Measurements from ENCODE around the gene ASTN1.

ASTN1 gene

GRCh38 chr1:176854121-176854520 lies 310.4 kb downstream of the ASTN1 start:
- Histone ChIP-seq H3K36me3 (ENCODE audit: control insufficient read depth, insufficient read depth, low read length) (no peaks in the 10 kb centered on the region), H3K9me3 (ENCODE audit: control insufficient read depth, low read length) (no peaks in the 10 kb centered on the region), H3K4me3 (ENCODE audit: extremely low read depth, insufficient read depth, low read length, poor library complexity, severe bottlenecking) (no peak overlapping the region), H3K4me1 (ENCODE audit: control insufficient read depth, insufficient read depth, low read length, poor library complexity, severe bottlenecking) (no peaks in the 10 kb centered on the region), H3K27ac (ENCODE audit: low read depth, low read length, severe bottlenecking) (no peak overlapping the region)
- 93 to 95% methylated on average over 4 of the region's 4 CpGs for WGBS, 2 experiments (ENCODE audit: insufficient coverage in 2 of 2)

DNA sequence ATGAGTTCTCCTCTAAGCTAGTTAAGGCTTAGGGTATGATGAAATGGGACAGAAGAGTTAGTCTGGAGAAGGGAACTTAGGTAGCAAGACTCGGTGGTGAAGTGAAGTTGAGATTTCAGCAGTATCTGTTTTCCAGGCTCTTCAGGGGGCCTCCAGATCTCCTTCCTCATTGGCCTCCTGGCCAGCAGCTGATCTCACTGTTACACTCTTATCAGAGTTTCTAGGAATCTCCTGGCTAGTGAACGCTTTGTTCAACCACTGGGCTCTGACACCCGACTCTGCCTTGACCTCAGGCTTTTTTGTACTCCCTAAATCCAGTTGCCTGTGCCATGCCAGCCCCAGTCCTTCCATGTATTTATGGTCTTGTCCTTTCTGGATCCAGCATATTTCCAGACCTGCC lies 311.0 kb downstream of the ASTN1 start:
- 73 to 80% methylated on average over 3 of the region's 3 CpGs for WGBS, 2 experiments (ENCODE audit: insufficient coverage in 2 of 2)
- Histone ChIP-seq H3K36me3 (ENCODE audit: control insufficient read depth, insufficient read depth, low read length) (no peaks in the 10 kb centered on the region), H3K27ac (ENCODE audit: low read depth, low read length, severe bottlenecking) (no peak overlapping the region), H3K9me3 (ENCODE audit: control insufficient read depth, low read length) (no peaks in the 10 kb centered on the region), H3K4me3 (ENCODE audit: extremely low read depth, insufficient read depth, low read length, poor library complexity, severe bottlenecking) (no peak overlapping the region), H3K4me1 (ENCODE audit: control insufficient read depth, insufficient read depth, low read length, poor library complexity, severe bottlenecking) (no peaks in the 10 kb centered on the region)

- Histone ChIP-seq H3K9me3 (ENCODE audit: control insufficient read depth, low read length) (no peaks in the 10 kb centered on the region), H3K4me3 (ENCODE audit: extremely low read depth, insufficient read depth, low read length, poor library complexity, severe bottlenecking) (no peak overlapping the region)
- WGBS, 2 experiments (ENCODE audit: insufficient coverage in 2 of 2): 89 to 100% methylated on average over 2 of the region's 3 CpGs
These were observed 312.4 kb downstream of the ASTN1 start for GRCh38 chr1:176852124-176852523.

GRCh38 chr1:176850871-176851270 lies 313.6 kb downstream of the ASTN1 start:
- H3K4me3 ChIP-seq (ENCODE audit: extremely low read depth, insufficient read depth, low read length, poor library complexity, severe bottlenecking): no peak overlapping the region
- no peaks in the 10 kb centered on the region for H3K36me3 ChIP-seq (ENCODE audit: control insufficient read depth, insufficient read depth, low read length)
- WGBS, 2 experiments (ENCODE audit: insufficient coverage in 2 of 2): 76 to 79% methylated on average over 4 of the region's 4 CpGs
- no peak overlapping the region for H3K27ac ChIP-seq (ENCODE audit: low read depth, low read length, severe bottlenecking)
- no peaks in the 10 kb centered on the region for H3K4me1 ChIP-seq (ENCODE audit: control insufficient read depth, insufficient read depth, low read length, poor library complexity, severe bottlenecking)
- H3K9me3 ChIP-seq (ENCODE audit: control insufficient read depth, low read length): no peaks in the 10 kb centered on the region

More at GRCh38 chr1:176852124-176852523, 312.4 kb downstream of the ASTN1 start:
- H3K4me1 ChIP-seq (ENCODE audit: control insufficient read depth, insufficient read depth, low read length, poor library complexity, severe bottlenecking): no peaks in the 10 kb centered on the region
- H3K27ac ChIP-seq (ENCODE audit: low read depth, low read length, severe bottlenecking): no peak overlapping the region
- H3K36me3 ChIP-seq (ENCODE audit: control insufficient read depth, insufficient read depth, low read length): no peaks in the 10 kb centered on the region

- H3K36me3 ChIP-seq (ENCODE audit: control insufficient read depth, insufficient read depth, low read length): no peaks in the 10 kb centered on the region
- no peaks in the 10 kb centered on the region for H3K4me1 ChIP-seq (ENCODE audit: control insufficient read depth, insufficient read depth, low read length, poor library complexity, severe bottlenecking)
- no peak overlapping the region for H3K4me3 ChIP-seq (ENCODE audit: extremely low read depth, insufficient read depth, low read length, poor library complexity, severe bottlenecking)
- 100% methylated on average over 2 of the region's 3 CpGs for WGBS, 2 experiments (ENCODE audit: insufficient coverage in 2 of 2)
- H3K27ac ChIP-seq (ENCODE audit: low read depth, low read length, severe bottlenecking): no peak overlapping the region
- H3K9me3 ChIP-seq (ENCODE audit: control insufficient read depth, low read length): no peaks in the 10 kb centered on the region
These were observed 315.2 kb downstream of the ASTN1 start for GRCh38 chr1:176849281-176849680.

- H3K9me3 ChIP-seq (ENCODE audit: control insufficient read depth, low read length): no peaks in the 10 kb centered on the region
- H3K36me3 ChIP-seq (ENCODE audit: control insufficient read depth, insufficient read depth, low read length): no peaks in the 10 kb centered on the region
- WGBS, 2 experiments (ENCODE audit: insufficient coverage in 2 of 2): 71% methylated on average over 1 of the region's 1 CpG; no CpG with 5 or more reads in 1 of the 2 experiments
- no peaks in the 10 kb centered on the region for H3K4me1 ChIP-seq (ENCODE audit: control insufficient read depth, insufficient read depth, low read length, poor library complexity, severe bottlenecking)
- peak overlapping the region; percentile 78 for H3K27ac ChIP-seq (ENCODE audit: low read depth, low read length, severe bottlenecking)
- H3K4me3 ChIP-seq (ENCODE audit: extremely low read depth, insufficient read depth, low read length, poor library complexity, severe bottlenecking): no peak overlapping the region
These were observed 317.5 kb downstream of the ASTN1 start for GRCh38 chr1:176847052-176847451.

GRCh38 chr1:176843352-176844297 lies 320.9 kb downstream of the ASTN1 start:
- Histone ChIP-seq H3K27ac (ENCODE audit: low read depth, low read length, severe bottlenecking) (no peak overlapping the region), H3K36me3 (ENCODE audit: control insufficient read depth, insufficient read depth, low read length) (no peaks in the 10 kb centered on the region), H3K9me3 (ENCODE audit: control insufficient read depth, low read length) (no peaks in the 10 kb centered on the region), H3K4me3 (ENCODE audit: extremely low read depth, insufficient read depth, low read length, poor library complexity, severe bottlenecking) (no peak overlapping the region), H3K4me1 (ENCODE audit: control insufficient read depth, insufficient read depth, low read length, poor library complexity, severe bottlenecking) (no peaks in the 10 kb centered on the region)
- WGBS, 2 experiments (ENCODE audit: insufficient coverage in 2 of 2): 53 to 67% methylated on average over 3 to 4 of the region's 4 CpGs

DNA sequence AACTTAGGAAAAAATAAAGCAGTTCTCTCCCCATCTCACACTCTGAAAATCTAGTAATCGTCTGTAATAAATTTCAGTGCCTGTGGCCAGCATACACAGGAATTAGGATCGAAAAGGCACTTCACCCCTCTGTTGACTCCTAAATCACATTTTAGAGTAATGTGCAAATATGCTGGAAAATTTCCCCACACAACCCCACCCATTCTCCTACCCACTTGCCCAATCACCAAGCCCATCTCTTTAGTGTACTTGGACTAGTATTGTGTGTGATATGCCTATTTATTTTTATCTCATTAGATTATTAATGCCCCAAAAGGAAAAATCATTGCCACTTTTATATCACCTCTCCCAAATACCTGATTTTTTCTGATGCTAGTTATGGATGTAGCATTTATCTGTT lies 323.3 kb downstream of the ASTN1 start:
- H3K4me3 ChIP-seq (ENCODE audit: extremely low read depth, insufficient read depth, low read length, poor library complexity, severe bottlenecking): no peak overlapping the region
- WGBS, 2 experiments (ENCODE audit: insufficient coverage in 2 of 2): 88% methylated on average over 1 of the region's 2 CpGs; no CpG with 5 or more reads in 1 of the 2 experiments
- no peaks in the 10 kb centered on the region for H3K4me1 ChIP-seq (ENCODE audit: control insufficient read depth, insufficient read depth, low read length, poor library complexity, severe bottlenecking)
- no peaks in the 10 kb centered on the region for H3K36me3 ChIP-seq (ENCODE audit: control insufficient read depth, insufficient read depth, low read length)
- H3K9me3 ChIP-seq (ENCODE audit: control insufficient read depth, low read length): no peaks in the 10 kb centered on the region
- no peak overlapping the region for H3K27ac ChIP-seq (ENCODE audit: low read depth, low read length, severe bottlenecking)

- H3K9me3 ChIP-seq (ENCODE audit: control insufficient read depth, low read length): no peaks in the 10 kb centered on the region
- no peak overlapping the region for H3K4me3 ChIP-seq (ENCODE audit: extremely low read depth, insufficient read depth, low read length, poor library complexity, severe bottlenecking)
- 81 to 100% methylated on average over 2 of the region's 4 CpGs for WGBS, 2 experiments (ENCODE audit: insufficient coverage in 2 of 2)
- no peaks in the 10 kb centered on the region for H3K4me1 ChIP-seq (ENCODE audit: control insufficient read depth, insufficient read depth, low read length, poor library complexity, severe bottlenecking)
- no peaks in the 10 kb centered on the region for H3K36me3 ChIP-seq (ENCODE audit: control insufficient read depth, insufficient read depth, low read length)
- no peak overlapping the region for H3K27ac ChIP-seq (ENCODE audit: low read depth, low read length, severe bottlenecking)
These were observed 325.3 kb downstream of the ASTN1 start for GRCh38 chr1:176839216-176839615.

GRCh38 chr1:176838276-176838995 lies 326.1 kb downstream of the ASTN1 start:
- Histone ChIP-seq H3K9me3 (ENCODE audit: control insufficient read depth, low read length) (no peaks in the 10 kb centered on the region), H3K36me3 (ENCODE audit: control insufficient read depth, insufficient read depth, low read length) (no peaks in the 10 kb centered on the region)
- 91 to 100% methylated on average over 2 to 3 of the region's 5 CpGs for WGBS, 2 experiments (ENCODE audit: insufficient coverage in 2 of 2)

More at GRCh38 chr1:176838276-176838995, 326.1 kb downstream of the ASTN1 start:
- H3K4me3 ChIP-seq (ENCODE audit: extremely low read depth, insufficient read depth, low read length, poor library complexity, severe bottlenecking): no peak overlapping the region
- H3K4me1 ChIP-seq (ENCODE audit: control insufficient read depth, insufficient read depth, low read length, poor library complexity, severe bottlenecking): no peaks in the 10 kb centered on the region
- no peak overlapping the region for H3K27ac ChIP-seq (ENCODE audit: low read depth, low read length, severe bottlenecking)

Measured in mesodermal cell (in vitro differentiated cells).